Inflammatory macrophage treated with lipopolysaccharide for 1 hour (primary cell): ENCODE data around the gene GLTPD2.

Experiments used
- DNase-seq, 2 donors: peaks; one replicate each; pipeline ENCODE4 v3.0.0-alpha.2; 2020 to 2022

Gene GLTPD2

DNA sequence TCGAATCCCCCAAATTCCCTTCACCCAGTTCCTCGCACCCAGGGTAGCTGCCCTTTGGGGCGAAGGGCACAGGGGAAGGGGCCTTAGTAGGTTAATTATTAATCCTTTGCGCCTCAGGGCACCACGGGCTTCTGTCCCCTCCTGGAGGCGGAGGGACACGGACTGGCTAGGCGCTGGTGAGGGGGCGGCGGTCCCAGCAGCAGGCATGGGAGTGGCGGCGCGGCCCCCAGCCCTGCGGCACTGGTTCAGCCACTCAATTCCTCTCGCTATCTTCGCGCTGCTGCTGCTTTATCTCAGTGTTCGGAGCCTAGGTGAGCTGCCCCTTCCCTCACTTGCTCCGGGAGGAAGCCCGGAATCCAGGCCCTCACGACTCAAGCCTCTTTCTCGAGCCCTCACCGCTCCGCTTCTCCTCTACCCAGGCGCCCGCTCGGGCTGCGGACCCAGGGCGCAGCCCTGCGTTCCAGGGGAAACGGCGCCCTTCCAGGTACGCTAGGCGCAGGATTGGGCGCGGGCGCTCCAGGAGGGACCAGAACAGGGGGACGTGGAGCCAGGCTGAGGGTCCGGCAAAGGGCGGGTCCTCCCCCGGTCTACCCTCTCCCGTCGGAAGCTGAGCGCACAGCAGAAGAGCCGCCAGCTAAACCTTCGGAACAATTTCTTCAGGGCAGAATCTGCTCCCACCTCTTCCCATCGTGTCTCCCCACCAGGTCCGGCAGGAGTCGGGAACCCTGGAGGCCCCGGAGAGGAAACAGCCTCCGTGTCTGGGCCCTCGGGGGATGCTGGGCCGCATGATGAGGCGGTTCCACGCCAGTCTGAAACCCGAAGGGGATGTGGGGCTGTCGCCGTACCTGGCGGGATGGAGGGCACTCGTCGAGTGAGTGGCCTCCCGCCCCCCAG, at the start of gene GLTPD2:
TSS of gene GLTPD2 (plus strand) at position 158 of the 894 bp plus-strand sequence. CDS start at position 206, 48 bp downstream.
- no peak for DNase-seq

DNA sequence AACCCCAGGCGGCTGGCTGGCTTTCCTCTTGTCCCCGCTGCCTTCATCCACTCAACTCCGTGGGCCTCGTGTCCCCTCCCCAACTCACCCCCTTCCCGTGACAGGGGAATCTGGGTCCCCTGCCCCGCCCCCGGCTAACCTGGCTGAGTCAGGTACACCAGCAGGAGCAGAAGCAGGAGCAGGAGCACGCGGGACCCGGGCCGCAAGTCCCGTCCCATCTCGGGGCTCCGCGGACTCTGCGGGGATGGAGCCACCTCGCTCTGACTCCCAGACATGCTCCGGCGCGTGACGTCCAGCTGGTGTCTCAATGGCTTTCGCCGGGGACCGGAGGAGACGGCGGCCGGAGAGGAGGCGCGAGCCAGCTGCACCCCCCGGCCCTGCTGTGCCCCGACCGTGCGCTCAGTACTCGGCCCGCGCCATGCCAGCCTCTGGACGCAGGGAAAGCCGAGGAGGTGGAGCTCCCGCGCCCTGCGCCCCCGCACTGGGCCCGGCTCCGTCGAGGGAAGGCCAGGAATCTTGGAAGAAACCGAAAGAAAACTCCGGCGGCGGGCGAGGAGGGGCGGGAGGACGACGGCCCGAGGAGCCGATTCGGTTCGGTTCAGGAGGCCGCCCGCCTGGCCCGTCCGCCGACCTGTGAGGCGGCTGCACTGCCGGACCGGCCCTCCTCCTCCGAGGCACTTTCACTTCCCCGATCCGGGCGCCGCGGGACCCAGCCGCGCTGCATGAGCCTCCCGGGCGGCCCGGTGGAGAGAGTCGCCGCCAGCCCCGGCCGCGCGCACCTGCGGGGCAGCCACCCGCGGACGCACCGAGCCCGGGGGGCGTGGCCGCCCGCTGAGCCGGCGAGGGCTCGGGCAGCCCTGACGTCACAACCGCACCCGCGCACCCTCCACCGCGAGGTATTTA, 49.4 kb upstream of the GLTPD2 start, which contains the start of the genes CXCL16 and ZMYND15:
TSS of gene CXCL16 (minus strand) at position 807 of the 903 bp plus-strand sequence. CDS start at position 218, 589 bp downstream.
TSS of gene ZMYND15 (plus strand) at position 712 of the 903 bp plus-strand sequence. CDS start 716 bp downstream, outside the sequence.
- DNase-seq, result peak; percentile 55 to 70

DNA sequence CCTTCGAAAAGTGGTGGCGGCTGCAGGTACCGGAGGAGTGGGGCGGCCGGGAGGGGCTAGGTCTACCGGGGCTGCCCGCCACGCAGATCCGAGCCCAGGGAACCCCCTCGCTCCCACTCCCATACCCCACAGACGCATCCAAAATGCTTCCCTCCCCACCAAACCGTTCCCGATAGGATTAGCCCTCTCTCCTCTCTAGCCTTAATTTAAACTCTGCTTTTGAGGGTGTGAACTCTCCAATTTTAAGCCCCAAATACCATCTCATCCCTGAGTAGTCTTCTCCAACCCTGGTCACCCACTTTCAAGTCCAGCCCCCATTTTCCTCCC, 48.8 kb upstream of the GLTPD2 start:
- DNase-seq, result no peak

DNA sequence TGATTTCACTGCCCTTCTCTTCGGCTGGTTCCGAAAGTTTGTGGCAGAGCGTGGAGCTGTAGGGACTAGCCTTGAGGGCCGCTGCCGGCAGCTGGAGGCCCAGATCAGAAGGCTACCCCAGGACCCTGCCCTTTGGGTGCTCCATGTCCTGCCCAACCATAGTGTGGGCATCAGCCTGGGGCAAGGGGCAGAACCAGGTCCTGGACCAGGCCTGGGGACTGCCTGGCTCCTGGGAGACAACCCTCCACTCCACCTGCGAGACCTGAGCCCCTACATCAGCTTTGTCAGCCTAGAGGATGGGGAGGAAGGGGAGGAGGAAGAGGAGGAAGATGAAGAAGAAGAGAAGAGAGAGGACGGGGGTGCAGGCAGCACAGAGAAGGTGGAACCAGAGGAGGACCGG, 48.2 kb upstream of the GLTPD2 start:
- DNase-seq, result no peak

DNA sequence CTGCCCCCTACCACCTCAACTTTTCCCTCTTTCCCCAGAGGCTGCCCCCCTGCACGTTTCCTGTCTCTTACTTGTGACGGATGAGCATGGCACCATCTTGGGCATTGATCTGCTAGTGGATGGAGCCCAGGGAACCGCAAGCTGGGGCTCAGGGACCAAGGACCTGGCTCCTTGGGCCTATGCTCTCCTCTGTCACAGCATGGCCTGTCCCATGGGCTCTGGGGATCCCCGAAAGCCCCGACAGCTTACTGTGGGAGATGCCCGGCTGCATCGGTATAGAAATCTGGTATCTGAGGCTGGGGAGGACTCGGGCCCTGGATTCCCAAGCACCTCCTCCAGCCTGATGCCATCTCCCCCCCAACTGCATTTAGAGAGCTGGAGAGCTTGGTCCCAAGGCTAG, 47.2 kb upstream of the GLTPD2 start:
- no peak for DNase-seq

DNA sequence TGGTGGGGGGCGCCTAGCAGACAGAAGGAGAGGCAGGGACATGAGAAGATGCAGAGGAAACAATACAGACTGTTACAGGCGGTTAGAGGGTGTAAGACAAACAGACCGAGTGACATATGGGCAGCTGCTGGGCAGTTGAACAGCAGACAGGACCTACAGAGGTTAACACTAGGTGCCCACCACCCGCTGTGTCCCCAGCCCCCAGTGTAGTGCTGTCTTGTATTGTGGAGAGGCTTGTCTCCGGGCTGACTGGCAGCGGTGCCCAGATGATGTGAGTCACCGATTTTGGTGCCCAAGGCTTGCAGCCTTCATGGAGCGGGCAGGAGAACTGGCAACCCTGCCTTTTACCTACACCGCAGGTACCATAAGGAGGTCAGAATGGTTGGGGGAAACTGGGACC, 46.6 kb upstream of the GLTPD2 start:
- no peak for DNase-seq

DNA sequence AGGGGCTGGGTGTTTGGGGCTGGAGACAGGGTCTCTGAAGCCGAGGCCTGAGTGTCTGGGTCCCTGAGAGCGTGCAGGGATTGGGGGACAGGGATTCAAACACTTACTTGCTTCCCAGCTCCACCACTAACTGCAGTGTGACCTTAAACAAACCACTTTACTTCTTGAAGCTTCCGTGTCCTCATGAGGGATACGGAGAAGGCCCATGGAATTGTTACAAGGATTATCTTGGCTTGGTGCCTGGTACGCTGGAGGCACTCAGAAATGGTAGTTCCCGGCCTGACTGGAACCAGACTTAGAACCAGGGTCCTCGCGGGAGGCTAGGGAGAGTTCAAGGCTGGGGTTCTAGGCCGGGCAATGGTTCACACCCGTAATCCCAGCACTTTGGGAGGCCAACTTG, 46.1 kb upstream of the GLTPD2 start:
- no peak for DNase-seq

DNA sequence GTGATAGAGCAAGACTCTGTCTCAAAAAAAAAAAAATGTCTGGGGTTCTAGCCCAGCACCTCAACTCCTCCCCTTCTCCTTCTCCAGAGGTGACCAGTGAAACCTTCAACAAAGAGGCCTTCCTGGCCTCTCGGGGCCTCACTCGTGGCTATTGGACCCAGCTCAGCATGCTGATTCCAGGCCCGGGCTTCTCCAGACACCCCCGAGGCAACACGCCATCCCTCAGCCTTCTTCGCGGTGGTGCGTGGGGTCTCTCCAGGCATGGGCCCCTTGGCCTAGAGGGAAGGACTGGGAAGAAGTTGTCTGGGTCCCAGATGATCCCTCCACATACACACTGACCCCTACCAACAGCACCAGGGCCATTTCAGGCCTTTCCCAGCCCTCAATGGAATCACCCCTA, 45.5 kb upstream of the GLTPD2 start:
- no peak for DNase-seq

DNA sequence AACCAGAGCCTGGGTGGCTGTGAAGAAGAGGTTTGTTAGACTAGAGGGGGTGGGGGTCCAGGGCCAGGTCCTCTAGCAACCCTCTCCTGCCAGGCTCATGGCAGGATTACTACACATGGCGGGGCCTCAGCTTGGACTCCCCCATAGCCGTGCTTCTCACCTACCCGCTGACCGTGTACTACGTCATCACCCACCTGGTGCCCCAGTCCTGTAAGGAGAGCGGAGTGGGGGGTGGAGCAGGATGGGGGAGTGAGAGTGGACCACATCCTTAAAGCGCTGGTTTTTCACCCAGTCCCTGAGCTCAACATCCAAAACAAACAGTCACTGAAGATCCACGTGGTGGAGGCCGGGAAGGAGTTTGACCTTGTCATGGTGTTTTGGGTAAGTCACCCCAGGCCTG, 44.9 kb upstream of the GLTPD2 start:
- DNase-seq, result no peak

DNA sequence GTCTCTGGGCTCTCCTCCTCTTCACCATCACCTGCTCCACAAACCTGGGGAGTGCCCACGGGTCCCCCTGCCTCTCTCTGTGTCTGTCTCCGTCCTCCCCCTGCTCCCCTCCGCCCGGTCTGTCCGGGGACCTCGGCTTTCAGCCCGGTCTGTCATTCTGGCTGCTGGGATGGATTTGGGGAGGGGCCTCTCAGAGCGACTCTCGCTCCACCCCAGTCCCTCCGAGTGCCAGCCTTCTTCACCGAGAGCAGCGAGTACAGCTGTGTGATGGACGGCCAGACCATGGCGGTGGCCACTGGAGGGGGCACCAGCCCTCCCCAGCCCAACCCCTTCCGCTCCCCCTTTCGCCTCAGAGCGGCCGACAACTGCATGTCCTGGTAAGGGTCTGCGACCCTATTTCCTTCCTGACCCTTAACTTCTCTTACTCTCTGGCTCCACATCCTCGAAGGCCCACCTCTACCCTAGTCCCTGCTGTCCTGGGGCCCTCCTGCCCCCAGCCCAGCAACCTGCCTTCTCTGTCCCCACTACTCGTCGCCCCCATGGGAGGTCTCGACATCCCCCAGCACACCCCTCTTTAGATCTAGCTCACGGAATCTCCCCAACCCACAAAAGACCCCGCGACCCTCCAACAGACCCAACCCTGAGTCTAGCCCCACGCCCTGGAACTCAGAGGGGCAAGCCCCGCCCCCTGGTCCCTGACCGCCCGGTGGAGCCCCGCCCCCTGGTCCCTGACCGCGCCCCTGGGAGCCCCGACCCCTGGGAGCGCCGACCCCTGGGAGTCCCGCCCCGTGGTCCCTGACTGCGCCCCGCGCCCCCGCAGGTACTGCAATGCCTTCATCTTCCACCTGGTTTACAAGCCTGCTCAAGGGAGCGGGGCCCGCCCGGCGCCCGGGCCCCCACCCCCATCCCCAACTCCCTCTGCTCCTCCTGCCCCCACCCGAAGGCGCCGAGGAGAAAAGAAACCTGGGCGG, 43.5 kb upstream of the GLTPD2 start:
- no peak for DNase-seq

DNA sequence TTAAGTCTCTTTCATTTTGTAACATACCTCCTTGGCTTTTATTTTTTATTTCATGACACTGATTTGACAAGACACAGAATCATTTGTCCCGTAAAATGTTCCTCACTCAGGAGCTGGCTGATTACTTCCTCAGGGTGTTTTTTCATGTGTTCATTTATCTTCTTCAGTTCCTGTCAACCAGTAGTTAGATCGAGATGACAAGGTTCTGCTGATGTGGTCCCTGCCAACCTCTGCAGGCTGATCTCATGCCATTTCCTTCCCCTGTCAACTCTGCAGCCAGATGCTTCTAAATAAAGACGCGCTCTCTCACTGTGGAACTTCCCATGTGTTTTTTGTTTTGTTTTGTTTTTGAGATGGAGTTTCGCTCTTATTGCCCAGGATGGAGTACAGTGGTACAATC, 40.9 kb upstream of the GLTPD2 start:
- peak; percentile 88 to 95 for DNase-seq

DNA sequence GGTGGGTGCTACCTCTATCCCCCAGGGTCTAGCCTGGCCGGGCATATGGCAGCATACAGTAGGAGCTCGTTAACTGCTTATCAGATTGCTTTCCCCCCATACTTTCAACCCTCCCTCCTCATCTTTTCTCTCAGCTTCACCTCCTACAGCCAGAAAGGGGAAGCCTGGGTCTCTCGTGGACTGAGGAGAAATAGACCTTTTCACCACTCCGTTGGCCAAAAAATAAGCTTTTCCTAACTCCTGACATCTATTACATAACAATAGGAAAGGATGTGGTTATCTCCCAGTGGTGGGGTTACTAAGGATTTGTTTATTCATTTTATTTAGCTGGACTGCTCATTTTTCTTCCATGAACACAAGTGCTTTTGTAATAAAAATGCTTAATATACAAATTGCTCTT, 40.1 kb upstream of the GLTPD2 start:
- DNase-seq, result peak; percentile 45 to 65

DNA sequence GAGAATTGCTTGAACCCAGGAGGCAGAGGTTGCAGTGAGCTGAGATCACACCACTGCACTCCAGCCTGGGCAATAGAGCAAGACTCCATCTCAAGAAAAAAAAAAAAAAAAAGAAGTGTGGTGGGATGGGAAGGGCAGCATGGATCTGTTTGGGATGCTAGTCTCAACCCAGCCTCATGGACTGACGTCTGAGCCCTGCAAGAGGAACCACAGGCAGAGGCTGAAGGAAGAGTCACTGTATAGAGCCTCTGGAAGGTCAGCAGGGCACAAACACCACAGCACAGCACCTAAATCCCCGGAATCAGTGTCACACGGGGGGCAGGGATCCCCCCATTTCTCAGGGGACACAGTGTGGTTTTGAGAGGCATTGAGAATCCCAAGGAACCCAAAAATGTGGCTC, 38.2 kb upstream of the GLTPD2 start:
- no peak for DNase-seq

DNA sequence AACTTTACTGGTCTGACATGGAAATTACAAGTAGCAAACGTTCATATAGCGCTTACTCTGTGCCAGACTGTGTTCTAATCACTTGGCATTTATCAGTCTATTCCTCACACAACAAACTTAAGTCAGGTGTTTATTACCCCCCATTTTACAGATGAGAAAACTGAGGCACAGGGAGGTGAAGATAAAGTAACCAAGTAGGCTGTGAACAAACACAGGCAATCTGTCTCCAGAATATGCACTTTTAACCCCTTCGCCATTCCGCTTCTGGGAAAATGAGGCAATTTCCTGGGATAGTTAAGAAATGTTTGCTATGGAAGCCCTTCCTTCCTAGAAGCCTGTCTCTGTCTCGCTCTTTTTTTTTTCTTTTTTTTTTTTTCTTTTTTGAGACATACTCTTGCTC, 36.8 kb upstream of the GLTPD2 start:
- peak in 1 of 2 donors; percentile 84 for DNase-seq

DNA sequence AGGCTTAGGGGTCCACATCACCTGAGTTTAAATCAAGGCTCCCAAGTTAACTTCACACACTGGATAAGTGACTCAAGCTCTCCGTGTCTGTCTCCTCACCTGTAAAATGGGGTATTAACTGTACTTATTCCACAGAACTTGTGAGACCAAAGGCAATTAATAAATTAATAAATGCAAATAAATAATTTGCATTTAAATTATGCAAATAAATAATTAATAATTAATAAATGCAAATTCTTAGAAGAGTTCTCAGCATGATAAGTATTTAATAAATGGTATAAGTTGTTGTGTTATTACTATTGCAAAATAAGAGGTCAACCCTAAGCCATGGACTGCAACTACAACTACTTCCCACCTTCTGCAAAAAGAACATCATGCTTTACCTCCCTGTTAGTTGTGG, 35.4 kb upstream of the GLTPD2 start:
- DNase-seq, result no peak

DNA sequence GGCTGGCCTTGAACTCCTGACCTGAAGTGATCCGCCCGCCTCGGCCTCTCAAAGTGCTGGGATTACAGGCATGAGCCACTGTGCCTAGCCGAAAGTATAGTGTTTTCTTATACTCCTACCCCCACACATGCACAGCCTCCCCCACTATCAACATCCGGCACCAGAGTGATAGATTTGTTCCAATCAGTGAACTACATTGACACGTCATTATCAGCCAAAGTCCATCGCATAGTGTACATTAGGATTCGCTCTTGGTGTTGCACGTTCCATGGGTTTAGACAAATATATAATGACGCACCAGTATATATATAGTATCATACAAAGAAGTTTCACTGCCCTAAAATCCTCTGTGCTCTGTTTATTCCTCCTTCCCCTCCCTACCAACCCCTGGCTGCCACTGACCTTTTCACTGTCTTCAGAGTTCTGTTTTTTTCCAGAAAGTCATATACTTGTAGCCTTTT, 29.0 kb upstream of the GLTPD2 start:
- peak; percentile 69 to 73 for DNase-seq

DNA sequence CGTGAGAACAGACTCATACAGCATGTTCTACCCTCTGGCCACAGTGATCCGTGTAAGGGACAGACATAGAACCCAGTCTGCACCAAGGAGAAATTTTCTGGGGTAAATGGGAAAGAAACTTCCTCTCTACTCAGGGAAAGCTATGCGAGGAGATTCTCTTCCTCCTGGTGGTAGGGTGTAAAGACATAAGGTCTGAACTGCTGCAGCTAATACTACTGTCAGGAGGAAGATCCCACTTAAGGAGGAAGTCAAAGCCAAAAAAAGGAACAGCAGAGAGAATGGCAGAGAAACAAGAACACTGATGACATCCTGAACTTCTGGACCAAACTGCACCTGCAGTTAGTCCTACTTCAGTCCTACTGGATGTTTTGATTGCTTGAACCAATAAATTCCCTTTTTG, 24.2 kb upstream of the GLTPD2 start:
- DNase-seq, result peak; percentile 76 to 85

DNA sequence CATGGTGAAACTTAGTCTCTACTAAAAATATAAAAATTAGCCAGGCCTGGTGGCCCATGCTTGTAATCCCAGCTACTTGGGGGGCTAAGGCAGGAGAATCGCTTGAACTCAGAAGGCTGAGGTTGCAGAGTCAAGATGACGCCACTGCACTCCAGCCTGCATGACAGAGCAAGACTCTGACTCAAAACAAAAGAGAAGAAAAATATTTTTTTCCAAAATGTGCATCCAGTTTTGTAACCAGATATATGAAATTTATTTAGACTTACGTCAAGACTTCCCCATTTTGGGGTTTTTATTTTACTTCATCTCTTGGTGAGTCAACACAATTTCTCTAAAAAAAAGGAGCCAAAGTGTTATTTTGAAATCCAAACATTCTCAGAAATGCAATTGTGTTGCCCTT, 22.6 kb upstream of the GLTPD2 start:
- DNase-seq, result peak; percentile 94 to 98

DNA sequence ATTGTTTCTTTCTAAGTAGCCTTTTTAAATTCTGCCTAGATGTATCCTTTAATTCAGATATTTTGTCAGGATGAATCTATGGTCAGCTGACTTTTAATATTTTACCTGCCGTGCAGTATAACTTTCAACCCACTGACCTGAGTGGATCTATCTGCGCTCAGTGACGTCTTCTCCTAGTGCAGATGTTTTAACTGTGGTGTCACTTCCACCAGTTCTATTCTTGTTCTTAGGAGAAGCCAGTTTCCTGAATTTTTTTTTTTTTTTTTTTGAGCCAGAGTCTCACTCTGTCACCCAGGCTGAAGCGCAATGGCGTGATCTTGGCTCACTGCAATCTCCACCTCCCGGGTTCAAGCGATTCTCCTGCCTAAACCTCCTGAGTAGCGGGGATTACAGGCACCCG, 22.0 kb upstream of the GLTPD2 start:
- peak in 1 of 2 donors; percentile 77 for DNase-seq

DNA sequence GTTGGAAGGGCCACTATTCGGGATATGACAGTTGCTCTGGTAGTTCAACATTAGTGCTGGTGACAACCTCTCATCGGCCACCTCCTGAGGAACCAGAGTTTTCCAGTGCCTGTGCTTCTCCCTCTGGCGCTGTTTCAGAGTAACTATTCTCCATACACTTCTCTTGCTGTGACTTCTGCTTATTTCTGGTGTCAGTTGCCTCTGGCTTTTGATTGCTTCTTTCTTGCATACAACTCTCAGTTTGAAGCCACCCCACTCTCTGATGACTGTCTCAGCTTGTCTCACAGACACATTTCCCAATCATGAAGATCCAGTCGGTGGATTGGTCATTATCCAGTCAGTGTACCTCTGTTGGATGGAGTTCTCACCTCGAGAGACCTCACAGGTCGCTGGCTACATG, 20.5 kb upstream of the GLTPD2 start:
- DNase-seq, result peak; percentile 82 to 88

DNA sequence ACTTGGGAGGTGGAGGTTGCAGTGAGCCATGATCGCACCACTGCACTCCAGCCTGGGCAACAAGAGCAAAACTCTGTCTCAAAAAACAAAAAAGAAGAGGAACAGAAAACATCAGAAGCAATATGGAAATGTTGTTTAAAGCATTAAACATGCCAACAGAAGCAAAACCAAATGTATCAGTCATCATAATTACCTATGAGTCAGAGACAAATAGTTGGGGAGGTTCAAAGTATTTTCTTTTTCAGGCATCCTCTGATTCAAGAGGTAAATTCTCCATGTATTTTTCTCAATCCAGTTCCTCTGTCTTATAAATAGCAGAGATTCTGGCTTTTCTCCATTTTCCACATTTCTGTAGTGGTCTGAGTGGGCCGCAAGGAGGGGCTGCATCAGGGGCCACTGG, 19.1 kb upstream of the GLTPD2 start:
- DNase-seq, result no peak

DNA sequence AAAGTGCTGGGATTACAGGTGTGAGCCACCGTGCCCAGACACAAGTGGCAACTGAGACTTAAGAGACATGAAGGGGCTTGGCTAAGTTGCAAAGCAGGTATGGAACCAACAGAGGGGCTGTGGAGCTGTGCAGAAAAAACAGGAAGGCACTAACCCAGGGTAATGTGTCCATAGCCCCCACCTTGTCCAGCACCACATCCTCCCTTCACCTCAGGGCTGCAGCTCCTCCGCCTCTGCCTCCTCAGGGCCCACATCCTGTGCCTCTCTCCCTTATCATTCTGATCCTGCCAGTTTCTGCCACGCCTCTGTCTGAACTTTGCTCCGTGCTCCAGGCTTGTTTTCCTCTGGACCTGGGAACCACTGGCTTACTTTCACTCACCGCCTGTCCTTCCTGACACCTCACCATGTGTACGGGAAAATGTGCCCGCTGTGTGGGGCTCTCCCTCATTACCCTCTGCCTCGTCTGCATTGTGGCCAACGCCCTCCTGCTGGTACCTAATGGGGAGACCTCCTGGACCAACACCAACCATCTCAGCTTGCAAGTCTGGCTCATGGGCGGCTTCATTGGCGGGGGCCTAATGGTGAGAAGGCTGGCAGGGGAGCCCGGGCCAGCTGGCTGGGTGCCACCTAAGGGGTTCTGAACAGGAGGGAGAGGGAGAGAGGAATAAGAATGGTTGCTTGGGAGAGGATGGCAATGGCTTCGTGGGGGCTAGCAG, 17.1 kb upstream of the GLTPD2 start, which contains the start of gene TM4SF5:
TSS of gene TM4SF5 (plus strand) at position 368 of the 716 bp plus-strand sequence. CDS start at position 405, 37 bp downstream.
- DNase-seq, result no peak
